GM18505 (cell line): ENCODE data around the gene BCAS1.

Source experiments
- ATAC-seq: cut with Tn5 transposase; IDR thresholded peaks from one replicate; pipeline ENCODE4 v1.9.1; 2021; ENCODE audit not compliant: unreplicated experiment
- POLR2A ChIP-seq: IDR thresholded peaks from 4 replicates; pipeline ENCODE4 v1.6.1; 2011; ENCODE audit warnings: borderline replicate concordance; ENCODE audit not compliant: insufficient read depth, insufficient read length; ENCODE audit errors: extremely low read depth

The BCAS1 gene

DNA sequence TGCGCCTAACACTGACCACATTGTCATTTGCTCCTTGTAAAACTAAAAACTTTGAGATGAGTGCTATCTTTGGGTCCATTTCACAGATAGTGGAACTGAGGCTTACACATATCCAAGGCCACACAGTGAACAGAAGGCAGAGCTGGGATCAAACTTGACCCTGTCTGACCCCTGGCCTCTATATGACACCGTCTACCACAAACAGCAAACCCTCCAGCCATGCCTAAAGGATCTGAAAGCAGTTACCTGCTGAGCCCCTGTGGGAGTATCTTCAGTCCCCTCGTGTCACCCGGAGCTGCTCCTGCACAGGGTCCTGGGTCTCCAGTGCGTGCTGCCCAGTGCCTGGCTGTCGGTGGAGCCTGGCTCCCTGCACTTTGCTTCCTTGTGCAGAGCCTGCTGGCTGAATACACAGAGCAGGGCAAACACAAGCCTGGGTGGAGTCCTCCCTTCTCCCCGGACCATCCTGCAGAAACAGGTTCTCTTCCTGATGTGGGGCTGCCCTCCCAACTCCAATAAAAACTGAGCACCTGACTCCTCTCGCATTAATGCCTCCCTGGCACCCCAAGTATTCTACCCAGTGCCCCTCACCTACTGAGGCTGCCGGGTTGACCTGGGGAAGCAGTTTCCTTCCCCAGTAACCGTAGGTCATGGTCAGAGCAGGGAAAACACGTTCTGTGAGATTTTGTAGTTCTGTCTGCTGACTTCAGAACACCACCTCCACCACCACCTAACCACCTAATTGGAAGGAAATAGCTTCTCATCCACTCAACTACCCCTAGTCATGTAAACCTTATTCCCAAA lies at the start of gene BCAS1:
Gene BCAS1, minus strand, starts transcription at position 408 of the 801 bp plus-strand sequence. CDS start 11,876 bp downstream, outside the sequence.
- no peak for ATAC-seq

DNA sequence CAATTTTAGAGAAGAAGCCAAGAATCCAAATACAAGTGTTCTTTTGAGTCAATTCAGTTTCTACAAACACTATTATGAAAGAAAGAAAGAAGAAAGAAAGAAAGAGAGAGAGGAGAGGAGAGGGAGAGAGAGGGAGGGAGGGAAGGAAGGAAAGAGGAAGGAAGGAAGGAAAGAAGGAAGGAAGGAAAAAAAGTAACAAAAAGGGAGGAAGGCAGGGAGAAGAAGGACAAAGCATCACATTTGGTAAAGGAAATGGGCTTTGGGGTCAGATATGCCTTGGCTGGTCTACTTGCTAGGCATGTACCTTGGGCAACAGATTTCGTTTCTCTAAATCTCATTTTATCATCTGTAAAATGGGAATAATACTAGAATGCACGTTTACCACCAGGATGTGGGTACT lies 49.4 kb upstream of the BCAS1 start:
- ATAC-seq, result no peak
- no peak for TF ChIP-seq POLR2A

More for the DNA sequence above, at the start of gene BCAS1:
- TF ChIP-seq POLR2A, result no peak

- no peak for ATAC-seq
- TF ChIP-seq POLR2A, result no peak
Measured at GRCh38 chr20:54118220-54119001, 48.0 kb upstream of the BCAS1 start.

- no peak for TF ChIP-seq POLR2A
- no peak for ATAC-seq
Measured at GRCh38 chr20:54116550-54117235, 46.3 kb upstream of the BCAS1 start.

GRCh38 chr20:54115172-54115854 lies 44.9 kb upstream of the BCAS1 start:
- TF ChIP-seq POLR2A, result no peak
- no peak for ATAC-seq

DNA sequence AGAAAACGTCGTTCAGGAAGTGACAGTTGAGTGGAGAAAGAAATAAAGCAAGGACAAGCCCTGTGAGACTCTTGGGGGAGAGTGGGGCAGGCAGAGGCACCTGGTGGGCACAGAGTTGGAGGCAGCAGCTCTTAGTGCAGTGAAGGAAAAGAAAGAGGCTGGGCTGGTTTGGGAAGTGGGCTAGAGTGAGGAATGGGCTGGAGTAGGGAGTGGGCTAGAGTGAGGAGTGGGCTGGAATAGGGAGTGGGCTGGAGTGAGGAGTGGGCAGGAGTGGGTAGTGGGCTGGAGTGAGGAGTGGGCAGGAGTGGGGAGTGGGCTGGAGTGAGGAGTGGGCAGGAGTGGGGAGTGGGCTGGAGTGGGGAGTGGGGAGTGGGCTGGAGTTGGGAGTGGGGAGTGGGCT lies 43.7 kb upstream of the BCAS1 start:
- no peak for ATAC-seq
- TF ChIP-seq POLR2A, result no peak

DNA sequence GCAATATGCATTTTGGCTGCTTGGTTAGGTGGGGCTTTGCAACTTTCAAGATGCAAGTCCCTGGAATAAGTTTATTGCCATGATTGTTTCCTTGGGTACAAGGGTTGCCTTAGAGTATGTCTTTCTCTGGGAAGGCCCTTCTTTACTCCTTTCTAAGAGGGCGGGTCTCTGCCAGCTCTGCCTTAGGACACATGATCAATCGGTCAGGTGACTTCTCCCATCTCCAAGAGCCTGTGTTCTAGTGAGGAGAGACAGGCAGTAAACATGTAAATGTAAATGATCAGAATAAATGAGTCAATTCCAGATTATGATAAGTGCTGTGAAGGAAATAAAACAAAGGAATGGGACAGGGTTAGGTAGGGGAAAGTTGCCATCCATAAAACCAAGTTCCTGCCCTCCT lies 43.2 kb upstream of the BCAS1 start:
- ATAC-seq, result no peak
- TF ChIP-seq POLR2A, result no peak

- no peak for TF ChIP-seq POLR2A
- ATAC-seq, result no peak
Measured at GRCh38 chr20:54112221-54112884, 42.0 kb upstream of the BCAS1 start.

- ATAC-seq, result no peak
- no peak for TF ChIP-seq POLR2A
Measured at GRCh38 chr20:54111460-54111859, 41.1 kb upstream of the BCAS1 start.

GRCh38 chr20:54110457-54110856 lies 40.1 kb upstream of the BCAS1 start:
- ATAC-seq, result no peak

DNA sequence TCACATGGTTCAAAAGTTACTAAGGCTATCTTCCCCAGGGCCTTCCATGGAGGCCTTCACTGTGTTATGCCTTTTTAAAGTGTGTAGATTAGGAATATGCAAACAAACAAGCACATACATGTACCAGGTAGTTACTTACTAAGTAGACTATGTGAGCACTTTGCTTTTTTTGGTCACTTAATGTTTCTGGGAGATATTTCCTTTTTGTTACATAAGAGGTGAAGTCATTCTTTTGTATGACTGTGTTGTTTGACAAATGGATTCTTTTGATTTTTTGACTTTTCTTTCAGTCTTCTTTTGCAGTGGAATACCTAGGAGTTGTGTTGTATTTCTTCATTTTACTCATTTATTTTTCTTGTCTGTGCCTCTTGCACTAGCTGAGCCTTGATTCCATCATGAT lies 39.6 kb upstream of the BCAS1 start:
- ATAC-seq, result no peak
- no peak for TF ChIP-seq POLR2A

More at GRCh38 chr20:54110457-54110856, 40.1 kb upstream of the BCAS1 start:
- TF ChIP-seq POLR2A, result no peak

- TF ChIP-seq POLR2A, result no peak
- ATAC-seq, result no peak
Measured at GRCh38 chr20:54108817-54109216, 38.4 kb upstream of the BCAS1 start.

- no peak for ATAC-seq
- no peak for TF ChIP-seq POLR2A
Measured at GRCh38 chr20:54108326-54108642, 37.9 kb upstream of the BCAS1 start.

GRCh38 chr20:54107600-54108325 lies 37.4 kb upstream of the BCAS1 start:
- ATAC-seq, result no peak
- no peak for TF ChIP-seq POLR2A
